Colon (tissue), 2 donors: ENCODE measurements around the gene CRACR2B.

Source experiments
- FAIRE-seq: peaks from 2 replicates; lab custom pipeline; 2012; peaks lifted over from hg19 to GRCh38; lab: Jason Lieb, UNC
- donor health status: control.
- donor health status: control.

The CRACR2B gene

DNA sequence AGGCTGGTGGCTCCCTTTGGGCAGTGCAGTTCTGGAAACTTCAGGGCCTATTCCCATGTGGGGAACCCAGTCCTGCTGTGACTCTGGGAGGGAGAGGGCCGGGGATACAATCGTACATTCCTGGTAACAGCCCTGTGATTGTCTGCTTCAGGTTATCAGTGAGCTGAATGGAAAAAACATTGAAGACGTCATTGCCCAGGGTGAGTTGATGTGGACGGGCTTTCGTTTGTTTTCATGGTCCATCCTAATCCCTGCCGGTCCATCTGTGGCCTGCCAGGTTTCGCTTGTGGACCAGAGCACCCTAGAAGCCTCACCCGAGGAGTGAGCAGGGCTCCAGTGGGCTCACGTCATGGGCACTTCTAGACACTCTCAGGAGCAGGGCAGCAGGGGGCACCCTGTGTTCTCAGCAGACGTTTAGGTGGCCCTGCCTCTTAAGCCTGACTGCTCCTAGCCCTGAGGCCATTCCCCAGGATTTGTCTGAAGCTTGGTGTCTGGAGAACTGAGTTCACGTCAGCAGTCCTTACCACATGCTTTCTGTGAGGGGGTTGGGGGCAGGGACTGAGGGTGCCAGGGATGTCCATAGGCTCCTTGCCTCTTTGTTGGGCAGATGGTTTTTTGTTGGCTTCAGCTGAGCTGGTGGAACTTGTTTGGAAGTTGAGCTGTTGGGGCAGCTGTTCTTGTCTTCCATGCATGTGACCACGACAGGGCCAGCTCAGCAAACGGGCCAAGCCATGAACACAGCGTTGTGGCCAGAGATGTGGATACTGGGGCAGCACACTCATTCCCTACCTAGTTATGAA lies 16.1 kb upstream of the CRACR2B start:
- no peak for FAIRE-seq

- FAIRE-seq = no peak
Observed at GRCh38 chr11:812390-812789, 15.3 kb upstream of the CRACR2B start.

GRCh38 chr11:813072-813455 lies 14.7 kb upstream of the CRACR2B start:
- no peak for FAIRE-seq

DNA sequence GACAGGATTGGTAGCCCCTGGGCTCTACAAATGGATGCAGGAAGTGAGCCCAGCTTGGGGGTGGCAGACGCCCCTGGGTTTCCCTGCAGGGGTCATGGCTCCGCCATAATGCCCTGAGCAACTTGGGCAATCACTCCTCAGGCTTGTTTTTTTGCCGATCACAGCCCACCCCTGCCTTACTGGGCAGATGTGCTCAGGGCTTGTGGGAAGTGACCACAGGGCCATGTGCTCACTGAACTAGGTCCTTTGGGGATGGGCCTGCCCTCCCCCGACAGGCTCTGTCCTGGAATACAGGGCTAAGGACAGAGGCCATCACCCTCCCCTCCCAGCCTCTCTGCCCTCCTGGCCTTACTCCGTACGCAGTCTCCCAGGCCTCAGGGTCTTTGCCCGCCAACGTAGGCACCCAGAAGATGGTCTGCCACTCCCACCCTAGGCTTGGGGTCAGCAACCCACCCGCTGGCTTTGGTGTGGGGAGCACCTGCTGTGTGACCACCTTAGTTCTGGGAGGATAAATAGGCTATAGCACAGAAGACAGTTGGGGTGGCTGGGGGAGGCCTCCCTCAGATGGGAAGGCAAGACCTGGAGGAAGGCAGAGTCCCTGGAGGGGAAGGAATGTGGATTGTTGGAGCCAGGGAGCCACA lies 14.1 kb upstream of the CRACR2B start:
- FAIRE-seq = no peak

DNA sequence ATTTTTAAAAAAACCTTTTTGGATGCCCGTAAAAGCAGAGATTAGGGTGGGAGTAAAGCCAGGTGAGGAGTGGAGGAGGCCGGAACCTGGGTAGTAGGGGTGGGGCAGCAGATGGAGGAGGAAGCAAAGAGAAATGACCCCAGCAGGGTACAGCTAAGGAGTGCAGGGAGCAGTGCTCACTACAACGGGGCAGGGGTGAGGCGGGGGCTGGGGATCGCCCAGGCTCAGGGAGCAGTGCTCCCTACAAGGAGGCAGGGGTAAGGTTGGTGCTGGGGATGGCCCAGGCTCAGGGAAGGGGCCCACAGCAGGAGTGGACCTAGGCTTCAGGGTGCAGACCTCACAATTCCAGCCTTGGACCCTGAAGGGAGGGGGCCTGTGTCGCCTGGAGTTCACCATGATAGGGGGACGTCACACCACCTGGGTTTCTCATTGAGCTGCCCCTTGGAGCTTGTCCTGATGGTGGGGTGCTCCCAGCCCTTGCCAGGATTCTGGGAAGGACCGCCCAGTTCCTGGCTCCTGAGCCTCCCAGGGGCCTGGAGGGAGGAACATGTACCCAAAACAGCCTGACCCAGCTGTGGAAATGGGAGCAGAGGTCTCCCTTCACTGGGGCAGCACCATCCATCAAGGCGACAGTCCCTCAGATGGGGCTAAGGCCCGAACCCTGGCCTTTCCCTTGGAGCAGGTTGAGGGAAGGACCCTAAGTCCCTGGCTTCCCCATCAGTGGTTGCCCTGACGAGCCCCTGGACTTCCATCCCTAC lies 11.9 kb upstream of the CRACR2B start:
- no peak for FAIRE-seq

DNA sequence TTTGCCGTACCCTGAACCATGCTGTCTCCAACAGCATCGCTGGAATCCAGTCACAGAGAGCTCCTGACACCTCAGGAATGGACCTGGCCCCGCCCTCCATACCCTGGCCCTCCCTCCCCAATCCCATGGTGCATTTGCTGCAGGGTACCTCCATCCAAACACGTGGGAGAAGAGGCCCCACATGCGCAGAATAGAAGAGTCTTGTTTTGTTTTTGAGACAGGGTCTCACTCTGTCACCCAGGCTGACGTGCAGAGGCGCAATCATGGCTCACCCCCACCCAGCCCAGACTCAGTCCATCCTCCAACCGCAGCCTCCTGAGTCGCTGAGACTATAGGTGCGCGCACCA lies 11.3 kb upstream of the CRACR2B start:
- FAIRE-seq = no peak

- FAIRE-seq = no peak
Observed at GRCh38 chr11:818396-819128, 9.2 kb upstream of the CRACR2B start, which contains the start of gene PNPLA2. Gene PNPLA2 (plus strand): TSS chr11:818914. CDS start chr11:819719, 805 bp downstream.

- FAIRE-seq = no peak
Observed at GRCh38 chr11:819129-819931, 8.4 kb upstream of the CRACR2B start.

- FAIRE-seq = no peak
Observed at GRCh38 chr11:819943-820649, 7.6 kb upstream of the CRACR2B start.

- no peak for FAIRE-seq
Observed at GRCh38 chr11:820655-821511, 6.8 kb upstream of the CRACR2B start.

- no peak for FAIRE-seq
Observed at GRCh38 chr11:821512-822371, 6.0 kb upstream of the CRACR2B start.

GRCh38 chr11:823441-824291 lies 4.1 kb upstream of the CRACR2B start:
- no peak for FAIRE-seq

GRCh38 chr11:824292-824880 lies 3.3 kb upstream of the CRACR2B start:
- no peak for FAIRE-seq

DNA sequence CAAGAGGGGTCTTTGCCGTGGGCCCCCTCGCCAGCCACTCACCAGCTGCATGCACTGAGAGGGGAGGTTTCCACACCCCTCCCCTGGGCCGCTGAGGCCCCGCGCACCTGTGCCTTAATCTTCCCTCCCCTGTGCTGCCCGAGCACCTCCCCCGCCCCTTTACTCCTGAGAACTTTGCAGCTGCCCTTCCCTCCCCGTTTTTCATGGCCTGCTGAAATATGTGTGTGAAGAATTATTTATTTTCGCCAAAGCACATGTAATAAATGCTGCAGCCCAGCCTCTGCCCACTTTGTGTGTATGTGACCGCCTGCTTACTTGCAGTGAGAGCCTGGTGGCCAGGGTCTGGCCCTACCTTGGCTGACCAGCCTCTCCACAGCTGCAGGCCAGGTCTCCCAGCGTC lies 2.8 kb upstream of the CRACR2B start:
- FAIRE-seq = no peak

DNA sequence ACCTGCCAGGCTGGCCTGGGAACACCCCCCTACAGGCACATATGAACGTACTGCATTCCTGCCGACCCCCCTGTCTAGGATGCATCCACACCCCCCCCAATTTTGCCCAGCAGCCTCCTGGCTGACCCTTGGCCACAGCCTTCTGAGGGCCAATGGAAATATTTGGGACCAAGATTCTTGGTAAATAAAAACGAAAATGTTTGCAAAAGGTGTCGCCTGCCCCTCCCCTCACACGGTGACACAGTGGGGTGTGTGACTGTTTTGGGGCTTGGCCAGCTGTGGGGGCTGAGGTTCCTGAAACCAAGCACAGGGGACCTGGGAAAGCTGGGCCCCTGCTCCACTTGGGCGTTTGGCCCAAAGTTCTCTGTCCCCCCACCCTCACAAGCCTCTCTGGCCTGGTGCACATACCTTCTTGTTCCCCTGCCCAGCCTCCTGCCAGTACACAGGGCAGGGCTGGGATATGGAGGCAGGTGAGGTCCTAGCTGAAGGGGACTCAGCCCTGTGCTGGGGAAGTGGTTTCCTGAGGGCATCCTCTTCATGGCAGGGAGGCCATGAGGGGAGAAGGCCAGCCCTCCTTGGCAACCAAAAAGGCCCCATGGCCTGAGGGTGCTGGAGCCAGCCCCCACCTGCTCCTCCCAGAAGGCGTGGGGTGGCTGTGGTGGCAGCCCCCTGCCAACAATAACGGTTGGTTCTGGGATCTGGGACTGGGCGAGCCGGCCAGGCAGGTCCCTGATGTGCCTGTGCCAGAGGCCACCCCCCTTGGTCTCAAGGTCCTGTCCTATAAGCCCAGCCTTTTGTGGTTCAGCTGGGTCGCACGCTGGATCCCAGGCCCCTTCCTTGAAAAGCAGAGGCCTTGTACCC lies 2.1 kb upstream of the CRACR2B start:
- no peak for FAIRE-seq

DNA sequence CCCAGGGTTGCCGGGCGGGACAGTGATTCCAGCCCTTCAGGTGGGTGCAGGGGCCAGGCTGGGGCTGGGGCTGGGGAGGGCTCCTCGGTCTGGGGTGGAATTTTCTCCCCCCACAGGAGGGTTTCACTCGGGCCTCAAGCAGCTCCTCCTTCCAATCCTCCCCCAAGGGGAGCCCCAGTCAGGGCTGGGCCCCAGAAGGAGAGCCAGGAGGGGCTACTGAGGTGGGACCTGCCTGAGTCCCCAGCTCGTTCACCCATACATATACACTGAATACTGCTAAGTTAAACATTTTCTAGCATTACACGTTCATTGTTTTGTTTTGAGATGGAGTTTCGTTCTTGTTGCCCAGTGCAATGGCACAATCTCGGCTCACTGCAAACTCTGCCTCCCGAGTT lies 1.5 kb upstream of the CRACR2B start:
- FAIRE-seq = no peak

DNA sequence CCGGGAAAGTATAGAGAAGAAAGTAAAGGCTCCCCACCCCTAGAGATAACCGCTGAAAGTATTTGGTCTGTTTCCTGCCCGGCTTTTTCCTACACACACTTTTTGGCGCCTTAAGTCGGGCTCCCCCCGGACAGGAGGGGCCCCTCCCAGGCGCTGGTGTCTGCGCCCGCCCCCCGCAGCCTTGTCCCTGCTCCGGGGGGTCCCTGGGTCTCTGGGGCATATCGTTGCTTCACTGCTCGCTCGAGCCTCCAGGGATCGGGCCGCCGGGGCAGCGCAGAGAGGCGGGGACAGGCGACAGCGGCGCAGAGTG lies 928 bp upstream of the CRACR2B start:
- FAIRE-seq = no peak
